ENCODE data around the gene PLEKHB2. TPM values are rescaled to one million over a fixed set of nuclear protein-coding genes. Genes with fewer than 3 reads are reported as not detected.

Gene PLEKHB2
- total and polyA plus RNA-seq, 4 donors = 23.4 to 93.6 (median 75.4) TPM

GRCh38 chr2:131130298-131130596 lies 25.1 kb downstream of the PLEKHB2 start:
- WGBS, 2 donors = 95 to 99% methylated on average over 2 of the region's 2 CpGs
- no peaks in the 10 kb centered on the region for H3K9me3 ChIP-seq (ENCODE audit: control insufficient read depth in 4 of 4, insufficient read depth in 3 of 4, low read length in 3 of 4)
- no peak for TF ChIP-seq CTCF (IDR thresholded peaks at IDR 0.05; ENCODE audit: control extremely low read depth, extremely low read depth)
- DNase-seq (no peak), ATAC-seq (ENCODE audit: insufficient read depth, low FRiP score) (no peak)
- H3K27ac ChIP-seq (ENCODE audit: low read depth in 1 of 2, low read length in 1 of 2) = no peak overlapping the region
- no peaks in the 10 kb centered on the region for H3K27me3 ChIP-seq (ENCODE audit: control insufficient read depth in 3 of 3, insufficient read depth in 3 of 3, low read length in 2 of 3)
- no peak overlapping the region for H3K9ac ChIP-seq (ENCODE audit: insufficient read depth in 1 of 2, low read length in 2 of 2)
- H3K4me1 ChIP-seq (ENCODE audit: control insufficient read depth in 5 of 5, insufficient read depth in 5 of 5, low read length in 5 of 5) = peaks cover 0 to 3% (median 0%) of the 10 kb centered on the region in 5 donors
- H3K4me3 ChIP-seq = no peak overlapping the region
- peaks cover 16 to 30% (median 28%) of the 10 kb centered on the region in 4 donors for H3K36me3 ChIP-seq (ENCODE audit: control insufficient read depth in 4 of 4, insufficient read depth in 4 of 4, low read length in 4 of 4)

GRCh38 chr2:131132729-131133128 lies 27.6 kb downstream of the PLEKHB2 start:
- WGBS, 2 donors = 89 to 92% methylated on average over 8 of the region's 8 CpGs
- no peak for TF ChIP-seq CTCF (IDR thresholded peaks at IDR 0.05; ENCODE audit: control extremely low read depth, extremely low read depth)
- Histone ChIP-seq H3K9ac (ENCODE audit: insufficient read depth in 1 of 2, low read length in 2 of 2) (no peak overlapping the region), H3K36me3 (ENCODE audit: control insufficient read depth in 4 of 4, insufficient read depth in 4 of 4, low read length in 4 of 4) (peaks cover 15 to 20% (median 18%) of the 10 kb centered on the region in 4 donors), H3K27ac (ENCODE audit: low read depth in 1 of 2, low read length in 1 of 2) (no peak overlapping the region), H3K27me3 (ENCODE audit: control insufficient read depth in 3 of 3, insufficient read depth in 3 of 3, low read length in 2 of 3) (no peaks in the 10 kb centered on the region), H3K4me1 (ENCODE audit: control insufficient read depth in 5 of 5, insufficient read depth in 5 of 5, low read length in 5 of 5) (peaks cover 0 to 3% (median 0%) of the 10 kb centered on the region in 5 donors), H3K4me3 (no peak overlapping the region), H3K9me3 (ENCODE audit: control insufficient read depth in 4 of 4, insufficient read depth in 3 of 4, low read length in 3 of 4) (no peaks in the 10 kb centered on the region)
- ATAC-seq (ENCODE audit: insufficient read depth, low FRiP score) (no peak), DNase-seq (no peak)

- ATAC-seq (ENCODE audit: insufficient read depth, low FRiP score) (no peak), DNase-seq (no peak)
- H3K36me3 ChIP-seq (ENCODE audit: control insufficient read depth in 4 of 4, insufficient read depth in 4 of 4, low read length in 4 of 4) = peaks cover 6 to 31% (median 15%) of the 10 kb centered on the region in 4 donors
- H3K9me3 ChIP-seq (ENCODE audit: control insufficient read depth in 4 of 4, insufficient read depth in 3 of 4, low read length in 3 of 4) = peaks cover 0 to 2% (median 0%) of the 10 kb centered on the region in 4 donors
- 95 to 96% methylated on average over 2 of the region's 2 CpGs for WGBS, 2 donors
- no peak overlapping the region for H3K27ac ChIP-seq (ENCODE audit: low read depth in 1 of 2, low read length in 1 of 2)
- TF ChIP-seq CTCF (IDR thresholded peaks at IDR 0.05; ENCODE audit: control extremely low read depth, extremely low read depth) = no peak
- H3K4me3 ChIP-seq = no peak overlapping the region
- peaks cover 0 to 4% (median 0%) of the 10 kb centered on the region in 5 donors for H3K4me1 ChIP-seq (ENCODE audit: control insufficient read depth in 5 of 5, insufficient read depth in 5 of 5, low read length in 5 of 5)
- H3K27me3 ChIP-seq (ENCODE audit: control insufficient read depth in 3 of 3, insufficient read depth in 3 of 3, low read length in 2 of 3) = no peaks in the 10 kb centered on the region
- H3K9ac ChIP-seq (ENCODE audit: insufficient read depth in 1 of 2, low read length in 2 of 2) = no peak overlapping the region
Observed at GRCh38 chr2:131140581-131140980, 35.4 kb downstream of the PLEKHB2 start.

GRCh38 chr2:131142849-131143248 lies 37.7 kb downstream of the PLEKHB2 start:
- no peak overlapping the region for H3K4me3 ChIP-seq
- no peak for DNase-seq
- H3K9ac ChIP-seq (ENCODE audit: insufficient read depth in 1 of 2, low read length in 2 of 2) = no peak overlapping the region
- ATAC-seq (ENCODE audit: insufficient read depth, low FRiP score) = no peak
- 95 to 98% methylated on average over 5 of the region's 5 CpGs for WGBS, 2 donors
- peaks cover 10 to 36% (median 15%) of the 10 kb centered on the region in 4 donors for H3K36me3 ChIP-seq (ENCODE audit: control insufficient read depth in 4 of 4, insufficient read depth in 4 of 4, low read length in 4 of 4)
- no peak overlapping the region for H3K27ac ChIP-seq (ENCODE audit: low read depth in 1 of 2, low read length in 1 of 2)
- no peak for TF ChIP-seq CTCF (IDR thresholded peaks at IDR 0.05; ENCODE audit: control extremely low read depth, extremely low read depth)
- no peaks in the 10 kb centered on the region for H3K27me3 ChIP-seq (ENCODE audit: control insufficient read depth in 3 of 3, insufficient read depth in 3 of 3, low read length in 2 of 3)
- peaks cover 0 to 2% (median 0%) of the 10 kb centered on the region in 4 donors for H3K9me3 ChIP-seq (ENCODE audit: control insufficient read depth in 4 of 4, insufficient read depth in 3 of 4, low read length in 3 of 4)
- H3K4me1 ChIP-seq (ENCODE audit: control insufficient read depth in 5 of 5, insufficient read depth in 5 of 5, low read length in 5 of 5) = peaks cover 0 to 4% (median 0%) of the 10 kb centered on the region in 5 donors

All from lung (tissue), 12 donors.